K562 (cell line): ENCODE measurements around the gene AMH. TPM values are rescaled to one million over a fixed set of nuclear protein-coding genes. Genes with fewer than 3 reads are reported as not detected.
A peak's percentile ranks its signal among the peaks of the same experiment; 100 is the strongest.

Source experiments
- ETS1 ChIP-seq: conservative IDR thresholded peaks from 2 replicates; pipeline ENCODE4 v1.6.1; 2011; ENCODE audit warnings: low read depth, mild to moderate bottlenecking, low read length; ENCODE audit not compliant: control insufficient read depth
- GATA2 ChIP-seq: sonication (generic); formaldehyde crosslinking; IDR thresholded peaks from 2 replicates; pipeline ENCODE4 v1.4.0; 2020; ENCODE audit warnings: mild to moderate bottlenecking, missing genetic modification reagents
- HDAC1 ChIP-seq, 2 experiments: fragments of 450-650 bp; IDR thresholded peaks; 2 replicates each; pipeline ENCODE4 v1.6.1; 2016 to 2017; ENCODE audit warnings: inconsistent platforms in 1 of 2, mild to moderate bottlenecking in 1 of 2, moderate library complexity in 1 of 2
- ILF3 ChIP-seq: fragments of 450-650 bp; IDR thresholded peaks from 2 replicates; pipeline ENCODE4 v1.6.1; 2018; ENCODE audit warnings: antibody characterized with exemption, mild to moderate bottlenecking, moderate library complexity, borderline replicate concordance
- KDM2B ChIP-seq: fragments of 250-450 bp; sonication (Bioruptor Pico); IDR thresholded peaks from 2 replicates; pipeline ENCODE4 v1.8.0; 2021; ENCODE audit warnings: mild to moderate bottlenecking, moderate library complexity
- KDM4B ChIP-seq, 2 experiments: fragments of 450-650 bp in 1 of 2; sonication (generic) in 1 of 2; IDR thresholded peaks; 2 replicates each; pipeline ENCODE4 v1.6.1; 2016 to 2017; ENCODE audit warnings: borderline replicate concordance in 2 of 2, antibody characterized with exemption in 1 of 2, low read depth in 1 of 2, mild to moderate bottlenecking in 1 of 2
- KDM5B ChIP-seq: fragments of 200-600 bp; sonication (generic); IDR thresholded peaks from 2 replicates; pipeline ENCODE4 v1.6.1; 2012; ENCODE audit warnings: low read depth, mild to moderate bottlenecking, moderate library complexity, low read length, control low read depth, inconsistent platforms; ENCODE audit not compliant: insufficient replicate concordance
- LEF1 ChIP-seq: fragments of 450-650 bp; IDR thresholded peaks from 2 replicates; pipeline ENCODE4 v1.6.1; 2016; ENCODE audit warnings: mild to moderate bottlenecking
- MBD2 ChIP-seq: sonication (generic); IDR thresholded peaks from 2 replicates; pipeline ENCODE4 v1.6.1; 2016; ENCODE audit warnings: low read depth, borderline replicate concordance
- MTA3 ChIP-seq: fragments of 450-650 bp; formaldehyde crosslinking; IDR thresholded peaks from 2 replicates; pipeline ENCODE4 v1.6.1; 2017; ENCODE audit warnings: mild to moderate bottlenecking, borderline replicate concordance
- PHF8 ChIP-seq: fragments of 200-600 bp; sonication (generic); IDR thresholded peaks from 2 replicates; pipeline ENCODE4 v1.6.1; 2012; ENCODE audit warnings: mixed run types, mild to moderate bottlenecking, inconsistent platforms, low read length, moderate library complexity, borderline replicate concordance
- POLR2AphosphoS5 ChIP-seq: IDR thresholded peaks from 2 replicates; pipeline ENCODE4 v1.6.1; 2011; ENCODE audit warnings: mild to moderate bottlenecking, low read depth, low read length, moderate library complexity; ENCODE audit not compliant: control insufficient read depth, insufficient read depth
- SAP30 ChIP-seq: fragments of 200-600 bp; sonication (generic); IDR thresholded peaks from 2 replicates; pipeline ENCODE4 v1.6.1; 2012; ENCODE audit warnings: borderline replicate concordance, low read depth, mild to moderate bottlenecking, moderate library complexity, low read length, control low read depth, inconsistent platforms; ENCODE audit not compliant: insufficient read depth, poor library complexity, severe bottlenecking
- SIX5 ChIP-seq, 2 experiments: IDR thresholded peaks; 2 replicates each; pipeline ENCODE4 v1.6.1; 2011; ENCODE audit warnings: low read length in 2 of 2, borderline replicate concordance in 1 of 2, low read depth in 1 of 2, mild to moderate bottlenecking in 1 of 2, moderate library complexity in 1 of 2; ENCODE audit not compliant: insufficient read depth in 1 of 2
- SMARCB1 ChIP-seq: IDR thresholded peaks from 2 replicates; pipeline ENCODE4 v1.6.1; 2011; ENCODE audit warnings: improper control_type of control experiment, low read depth; ENCODE audit not compliant: insufficient read length
- SPI1 ChIP-seq: IDR thresholded peaks from 2 replicates; pipeline ENCODE4 v1.6.1; 2011; ENCODE audit warnings: low read depth, low read length, control low read depth, borderline replicate concordance
- SRF ChIP-seq, 2 experiments: fragments of 250-450, 450-650 bp in 1 of 2; sonication (Bioruptor Pico) in 1 of 2; sonication (generic) in 1 of 2; formaldehyde crosslinking; IDR thresholded peaks; 2 replicates each; pipeline versions ENCODE4 v1.5.0 to v1.5.1; 2020 to 2022; ENCODE audit warnings: mild to moderate bottlenecking in 1 of 2, missing genetic modification reagents in 1 of 2
- YY1 ChIP-seq, 3 experiments: IDR thresholded peaks; 2 replicates each; pipeline ENCODE4 v1.6.1; 2011; ENCODE audit warnings: low read length in 2 of 3, mild to moderate bottlenecking in 2 of 3, moderate library complexity in 2 of 3, borderline replicate concordance in 1 of 3, control low read depth in 1 of 3, low read depth in 1 of 3; ENCODE audit not compliant: insufficient read depth in 3 of 3, insufficient replicate concordance in 2 of 3, control insufficient read depth in 1 of 3, insufficient read length in 1 of 3; ENCODE audit errors: extremely low read depth in 1 of 3
- ZHX1 ChIP-seq: fragments of 150-350 bp; conservative IDR thresholded peaks from 2 replicates; pipeline ENCODE4 v1.6.1; 2014; ENCODE audit warnings: low read length
- polyA plus RNA-seq, 8 experiments: library from polyadenylated mRNA; depleted of rRNA in 4 of 8; stranded (reverse) in 5 of 8; unstranded in 3 of 8; fragments of >200 nt; fragmentation: Nextera tagmentation in 2 of 8; fragmentation: Illumina TruSeq in 1 of 8; extraction: Ambion mirVana in 2 of 8; extraction: Trizol in 1 of 8; gene quantifications; 2 replicates each; pipeline versions ENCODE4 v1.2.1 to v1.2.3, GENCODE V29; 2011 to 2014; ENCODE audit warnings: inconsistent platforms in 1 of 8, missing spikeins in 1 of 8
- total RNA-seq, 7 experiments: library from RNA; depleted of rRNA in 6 of 7; stranded (reverse); fragments of >200 nt in 6 of 7; fragmentation: Illumina TruSeq in 2 of 7; extraction: Trizol in 2 of 7; gene quantifications; 2 replicates each; pipeline versions ENCODE4 v1.2.1 to v1.2.3, GENCODE V29; 2011 to 2021; ENCODE audit warnings: low replicate concordance in 1 of 7
- TF ChIP-seq, protein P1 (sequence below), 2 experiments: IDR thresholded peaks; 2 replicates each; pipeline ENCODE4 v1.6.1; 2012; ENCODE audit warnings: improper control_type of control experiment in 2 of 2, low read depth in 2 of 2, low read length in 2 of 2, borderline replicate concordance in 1 of 2

Gene AMH
- total and polyA plus RNA-seq, 9 of the 15 experiments (the other 6 are each of a cell fraction or from before 2014, with no cell fraction given) = 0.29 to 27.4 (median 2.6) TPM; not detected in 2

DNA sequence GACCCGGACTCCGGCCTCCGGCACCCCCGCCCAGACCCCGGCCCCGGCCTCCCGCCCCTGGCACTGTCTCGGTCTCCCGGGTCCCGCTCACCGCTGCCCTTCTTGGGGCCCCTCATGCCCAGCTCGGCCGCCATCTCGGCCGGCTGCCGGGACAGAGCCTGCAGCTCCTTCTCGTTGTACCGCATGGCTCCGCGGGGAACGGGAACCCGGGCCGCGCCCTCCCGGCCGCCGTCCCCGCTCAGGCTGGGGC lies 13.1 kb upstream of the AMH start (continued):
- TF ChIP-seq PHF8 = peak; percentile 4; the same call in 1 of the 2 replicates
- peak; percentile 86; the same call in 1 of the 2 replicates for TF ChIP-seq MTA3
- no peak for TF ChIP-seq LEF1
- TF ChIP-seq SIX5 (IDR thresholded peaks at IDR 0.05; ENCODE audit: borderline replicate concordance in 1 of 2, insufficient read depth in 1 of 2, low read depth in 1 of 2, low read length in 2 of 2) = peak in 1 of 2 experiments; percentile 9; a peak in 1 of 4 replicates
- TF ChIP-seq KDM4B (IDR thresholded peaks at IDR 0.05; ENCODE audit: borderline replicate concordance in 2 of 2, low read depth in 1 of 2) = no peak
- TF ChIP-seq SMARCB1 = no peak
- TF ChIP-seq ZHX1 = no peak
- peak; percentile 50; the same call in 1 of the 2 replicates for TF ChIP-seq POLR2AphosphoS5
- TF ChIP-seq SRF (CRISPR knock-in tag; IDR thresholded peaks at IDR 0.05) = 0 out of 4 replicates have a peak, but pooled peaks of 1 of the 2 experiments have one; percentile 11
- TF ChIP-seq KDM2B (CRISPR knock-in tag) = 0 out of 2 replicates have a peak, but pooled peaks have one; percentile 28
- peak; percentile 28 to 84; a peak in 3 of 4 replicates for TF ChIP-seq HDAC1 (IDR thresholded peaks at IDR 0.05)
- TF ChIP-seq YY1 (IDR thresholded peaks at IDR 0.05; ENCODE audit: borderline replicate concordance in 1 of 3, control insufficient read depth in 1 of 3, extremely low read depth in 1 of 3, insufficient read depth in 3 of 3, insufficient read length in 1 of 3, insufficient replicate concordance in 2 of 3, low read depth in 1 of 3, low read length in 2 of 3) = peak in 2 of 3 experiments; percentile 66 to 75
- TF ChIP-seq ILF3 = no peak
- peak; percentile 13; the same call in 1 of the 2 replicates for TF ChIP-seq MBD2
- TF ChIP-seq, protein P1, sequence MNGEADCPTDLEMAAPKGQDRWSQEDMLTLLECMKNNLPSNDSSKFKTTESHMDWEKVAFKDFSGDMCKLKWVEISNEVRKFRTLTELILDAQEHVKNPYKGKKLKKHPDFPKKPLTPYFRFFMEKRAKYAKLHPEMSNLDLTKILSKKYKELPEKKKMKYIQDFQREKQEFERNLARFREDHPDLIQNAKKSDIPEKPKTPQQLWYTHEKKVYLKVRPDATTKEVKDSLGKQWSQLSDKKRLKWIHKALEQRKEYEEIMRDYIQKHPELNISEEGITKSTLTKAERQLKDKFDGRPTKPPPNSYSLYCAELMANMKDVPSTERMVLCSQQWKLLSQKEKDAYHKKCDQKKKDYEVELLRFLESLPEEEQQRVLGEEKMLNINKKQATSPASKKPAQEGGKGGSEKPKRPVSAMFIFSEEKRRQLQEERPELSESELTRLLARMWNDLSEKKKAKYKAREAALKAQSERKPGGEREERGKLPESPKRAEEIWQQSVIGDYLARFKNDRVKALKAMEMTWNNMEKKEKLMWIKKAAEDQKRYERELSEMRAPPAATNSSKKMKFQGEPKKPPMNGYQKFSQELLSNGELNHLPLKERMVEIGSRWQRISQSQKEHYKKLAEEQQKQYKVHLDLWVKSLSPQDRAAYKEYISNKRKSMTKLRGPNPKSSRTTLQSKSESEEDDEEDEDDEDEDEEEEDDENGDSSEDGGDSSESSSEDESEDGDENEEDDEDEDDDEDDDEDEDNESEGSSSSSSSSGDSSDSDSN (IDR thresholded peaks at IDR 0.05; ENCODE audit: borderline replicate concordance in 1 of 2, low read depth in 2 of 2, low read length in 2 of 2) = peak in 1 of 2 experiments; percentile 38; a peak in 2 of 4 replicates
- peak; percentile 65 for TF ChIP-seq SAP30
- TF ChIP-seq ETS1 = peak; percentile 75; the same call in 1 of the 2 replicates
- TF ChIP-seq GATA2 (CRISPR knock-in tag) = no peak
- 0 out of 2 replicates have a peak, but pooled peaks have one; percentile 22 for TF ChIP-seq SPI1
- peak; percentile 13 for TF ChIP-seq KDM5B
